Measurements from ENCODE around the gene PF4V1. TPM values are rescaled to one million over a fixed set of nuclear protein-coding genes. Genes with fewer than 3 reads are reported as not detected.

Gene PF4V1
- total and polyA plus RNA-seq, 9 of the 15 experiments (the other 6 are each of a cell fraction or from before 2014, with no cell fraction given), result not detected

DNA sequence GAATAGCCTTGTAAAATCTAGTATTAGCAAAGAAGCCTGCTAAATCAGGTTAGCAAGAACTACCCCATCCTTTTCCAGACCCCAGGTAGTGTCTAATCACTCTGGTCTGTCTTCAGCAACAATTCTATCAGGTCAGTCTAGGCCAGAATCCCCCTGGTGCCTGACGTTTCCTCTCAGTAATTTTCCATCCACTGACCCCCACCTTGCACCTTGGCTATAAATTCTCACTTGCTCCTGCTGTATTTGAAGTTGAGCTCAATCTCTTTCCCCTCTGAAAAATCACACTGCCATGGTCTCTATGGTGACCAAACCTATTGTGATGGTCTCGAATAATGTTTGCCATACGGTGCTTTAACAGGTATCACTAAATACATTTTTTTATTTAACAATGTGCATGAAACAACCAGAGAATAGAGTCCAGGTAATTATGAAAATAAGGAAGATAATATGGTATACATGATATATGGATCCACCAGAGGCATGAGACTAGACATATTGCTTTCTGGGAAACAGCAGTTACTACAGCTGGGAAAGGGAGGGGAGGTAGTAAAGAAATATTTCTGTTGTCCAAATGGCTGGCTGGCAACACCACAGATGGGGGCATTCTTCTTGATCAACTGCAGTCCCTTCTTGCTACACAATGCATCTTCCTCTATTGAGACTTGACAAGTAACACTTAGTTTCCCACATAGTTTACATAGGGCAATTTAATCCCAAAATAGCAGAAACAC, 49.9 kb downstream of the PF4V1 start:
- intact Hi-C loops (cut with micrococcal nuclease), result no loop called here
- FAIRE-seq (no peak), ATAC-seq (no peak), DNase-seq (ENCODE audit: extremely low read depth in 1 of 4, low spot score in 3 of 4) (no peak)
- Histone ChIP-seq H3K4me2 (ENCODE audit: insufficient read depth, low read length) (no peak overlapping the region), H3K79me2 (ENCODE audit: control insufficient read depth, insufficient read depth, low read length) (no peaks in the 10 kb centered on the region), H3K9me1 (ENCODE audit: control insufficient read depth, insufficient read depth, low read length) (no peaks in the 10 kb centered on the region), H3K4me1 (replicated peaks in 1 of 2; ENCODE audit: control insufficient read depth in 2 of 2, insufficient read depth in 2 of 2, low read length in 2 of 2) (peaks cover 0 to 7% of the 10 kb centered on the region in 2 experiments), H3K36me3 (ENCODE audit: control insufficient read depth, insufficient read depth, low read length) (no peaks in the 10 kb centered on the region), H4K20me1 (replicated peaks; ENCODE audit: control insufficient read depth, insufficient read depth, low read length) (no peaks in the 10 kb centered on the region), H3K27me3 (ENCODE audit: control insufficient read depth in 2 of 2, insufficient read depth in 2 of 2, low read length in 2 of 2) (no peaks in the 10 kb centered on the region), H2AFZ (ENCODE audit: low read depth, low read length) (no peak overlapping the region), H3K9ac (ENCODE audit: insufficient read depth in 1 of 2, low read depth in 2 of 2, low read length in 2 of 2) (no peak overlapping the region), H3K4me3 (no peak overlapping the region), H3K27ac (ENCODE audit: extremely low read depth, low read depth, low read length) (no peak overlapping the region), H3K9me3 (replicated peaks; ENCODE audit: control insufficient read depth, insufficient read depth, low read depth, low read length) (no peaks in the 10 kb centered on the region)
- TF ChIP-seq GTF3C2 (IDR thresholded peaks at IDR 0.05; ENCODE audit: borderline replicate concordance, extremely low read depth, insufficient read length) (no peak), HDAC8 (tag; IDR thresholded peaks at IDR 0.05) (no peak), ZSCAN32 (CRISPR knock-in tag; IDR thresholded peaks at IDR 0.05) (no peak), GATA2 (CRISPR knock-in tag; IDR thresholded peaks at IDR 0.05) (no peak), ZNF239 (CRISPR knock-in tag; IDR thresholded peaks at IDR 0.05) (no peak), ZNF316 (IDR thresholded peaks at IDR 0.05) (no peak), GTF2F1 (IDR thresholded peaks at IDR 0.05; ENCODE audit: low read depth, low read length) (no peak), CCAR2 (IDR thresholded peaks at IDR 0.05; ENCODE audit: low read depth, low read length) (no peak), DNMT1 (IDR thresholded peaks at IDR 0.05) (no peak), ZNF696 (CRISPR knock-in tag; conservative IDR thresholded peaks at IDR 0.05) (no peak)
- TF ChIP-seq, protein P1, sequence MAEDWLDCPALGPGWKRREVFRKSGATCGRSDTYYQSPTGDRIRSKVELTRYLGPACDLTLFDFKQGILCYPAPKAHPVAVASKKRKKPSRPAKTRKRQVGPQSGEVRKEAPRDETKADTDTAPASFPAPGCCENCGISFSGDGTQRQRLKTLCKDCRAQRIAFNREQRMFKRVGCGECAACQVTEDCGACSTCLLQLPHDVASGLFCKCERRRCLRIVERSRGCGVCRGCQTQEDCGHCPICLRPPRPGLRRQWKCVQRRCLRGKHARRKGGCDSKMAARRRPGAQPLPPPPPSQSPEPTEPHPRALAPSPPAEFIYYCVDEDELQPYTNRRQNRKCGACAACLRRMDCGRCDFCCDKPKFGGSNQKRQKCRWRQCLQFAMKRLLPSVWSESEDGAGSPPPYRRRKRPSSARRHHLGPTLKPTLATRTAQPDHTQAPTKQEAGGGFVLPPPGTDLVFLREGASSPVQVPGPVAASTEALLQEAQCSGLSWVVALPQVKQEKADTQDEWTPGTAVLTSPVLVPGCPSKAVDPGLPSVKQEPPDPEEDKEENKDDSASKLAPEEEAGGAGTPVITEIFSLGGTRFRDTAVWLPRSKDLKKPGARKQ (CRISPR knock-in tag; IDR thresholded peaks at IDR 0.05), result no peak
- TF ChIP-seq, protein P2, sequence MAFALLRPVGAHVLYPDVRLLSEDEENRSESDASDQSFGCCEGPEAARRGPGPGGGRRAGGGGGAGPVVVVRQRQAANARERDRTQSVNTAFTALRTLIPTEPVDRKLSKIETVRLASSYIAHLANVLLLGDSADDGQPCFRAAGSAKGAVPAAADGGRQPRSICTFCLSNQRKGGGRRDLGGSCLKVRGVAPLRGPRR (CRISPR knock-in tag; IDR thresholded peaks at IDR 0.05), result no peak
- CTCF ChIA-PET (ENCODE audit: low intra/inter-chr PET ratio), result no interaction called here
- POLR2A ChIA-PET, result no interaction called here
- no TSS peak for BruUV-seq (replicated peaks)
- 47% methylated on average over 3 of the region's 3 CpGs for WGBS (ENCODE audit: insufficient coverage, low coverage, missing lambda C conversion rate)
- in situ Hi-C loops (cut with MboI), result no loop called here
